AG09309 (cell line): ENCODE data around the gene MYO3B.

Experiments
- DNase-seq: peaks from one replicate; pipeline ENCODE4 v3.0.0-alpha.2; 2010; ENCODE audit warnings: low read depth
- H3K4me3 ChIP-seq: 2 replicates; pipeline ENCODE4 v1.5.1; 2011; ENCODE audit warnings: mild to moderate bottlenecking, low read depth, low read length, moderate library complexity; ENCODE audit not compliant: control insufficient read depth
- TF ChIP-seq, protein P1 (sequence below): IDR thresholded peaks from 2 replicates; pipeline ENCODE4 v1.5.1; 2011; ENCODE audit warnings: mild to moderate bottlenecking, low read depth, low read length, inconsistent platforms; ENCODE audit not compliant: insufficient read depth, control insufficient read depth; ENCODE audit errors: missing control alignments

The MYO3B gene

GRCh38 chr2:170446078-170446477 is 268.1 kb downstream of the MYO3B start:
- TF ChIP-seq, protein P1, sequence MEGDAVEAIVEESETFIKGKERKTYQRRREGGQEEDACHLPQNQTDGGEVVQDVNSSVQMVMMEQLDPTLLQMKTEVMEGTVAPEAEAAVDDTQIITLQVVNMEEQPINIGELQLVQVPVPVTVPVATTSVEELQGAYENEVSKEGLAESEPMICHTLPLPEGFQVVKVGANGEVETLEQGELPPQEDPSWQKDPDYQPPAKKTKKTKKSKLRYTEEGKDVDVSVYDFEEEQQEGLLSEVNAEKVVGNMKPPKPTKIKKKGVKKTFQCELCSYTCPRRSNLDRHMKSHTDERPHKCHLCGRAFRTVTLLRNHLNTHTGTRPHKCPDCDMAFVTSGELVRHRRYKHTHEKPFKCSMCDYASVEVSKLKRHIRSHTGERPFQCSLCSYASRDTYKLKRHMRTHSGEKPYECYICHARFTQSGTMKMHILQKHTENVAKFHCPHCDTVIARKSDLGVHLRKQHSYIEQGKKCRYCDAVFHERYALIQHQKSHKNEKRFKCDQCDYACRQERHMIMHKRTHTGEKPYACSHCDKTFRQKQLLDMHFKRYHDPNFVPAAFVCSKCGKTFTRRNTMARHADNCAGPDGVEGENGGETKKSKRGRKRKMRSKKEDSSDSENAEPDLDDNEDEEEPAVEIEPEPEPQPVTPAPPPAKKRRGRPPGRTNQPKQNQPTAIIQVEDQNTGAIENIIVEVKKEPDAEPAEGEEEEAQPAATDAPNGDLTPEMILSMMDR = no peak
- DNase-seq = no peak
- H3K4me3 ChIP-seq = no peak overlapping the region

DNA sequence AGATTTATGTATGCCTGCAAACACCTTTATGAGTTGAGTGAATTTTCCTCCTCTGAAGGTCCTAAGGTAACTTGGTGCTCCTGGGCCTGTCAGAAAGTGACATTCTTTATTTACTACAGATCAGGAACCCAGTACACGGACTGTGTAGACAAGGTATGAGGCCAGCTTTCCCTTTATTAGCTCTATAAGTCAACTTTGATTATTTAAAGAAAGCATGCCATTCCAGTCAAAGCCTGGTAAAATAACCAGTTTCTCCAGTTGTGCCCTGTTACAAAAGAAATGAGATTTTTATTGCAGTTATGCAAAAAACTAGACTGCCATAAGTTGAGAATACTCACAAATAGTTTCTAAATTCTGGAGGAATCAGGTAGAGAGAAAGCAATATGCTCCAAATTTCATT is 271.1 kb downstream of the MYO3B start:
- no peak overlapping the region for H3K4me3 ChIP-seq
- TF ChIP-seq, protein P1 = no peak
- DNase-seq = no peak

DNA sequence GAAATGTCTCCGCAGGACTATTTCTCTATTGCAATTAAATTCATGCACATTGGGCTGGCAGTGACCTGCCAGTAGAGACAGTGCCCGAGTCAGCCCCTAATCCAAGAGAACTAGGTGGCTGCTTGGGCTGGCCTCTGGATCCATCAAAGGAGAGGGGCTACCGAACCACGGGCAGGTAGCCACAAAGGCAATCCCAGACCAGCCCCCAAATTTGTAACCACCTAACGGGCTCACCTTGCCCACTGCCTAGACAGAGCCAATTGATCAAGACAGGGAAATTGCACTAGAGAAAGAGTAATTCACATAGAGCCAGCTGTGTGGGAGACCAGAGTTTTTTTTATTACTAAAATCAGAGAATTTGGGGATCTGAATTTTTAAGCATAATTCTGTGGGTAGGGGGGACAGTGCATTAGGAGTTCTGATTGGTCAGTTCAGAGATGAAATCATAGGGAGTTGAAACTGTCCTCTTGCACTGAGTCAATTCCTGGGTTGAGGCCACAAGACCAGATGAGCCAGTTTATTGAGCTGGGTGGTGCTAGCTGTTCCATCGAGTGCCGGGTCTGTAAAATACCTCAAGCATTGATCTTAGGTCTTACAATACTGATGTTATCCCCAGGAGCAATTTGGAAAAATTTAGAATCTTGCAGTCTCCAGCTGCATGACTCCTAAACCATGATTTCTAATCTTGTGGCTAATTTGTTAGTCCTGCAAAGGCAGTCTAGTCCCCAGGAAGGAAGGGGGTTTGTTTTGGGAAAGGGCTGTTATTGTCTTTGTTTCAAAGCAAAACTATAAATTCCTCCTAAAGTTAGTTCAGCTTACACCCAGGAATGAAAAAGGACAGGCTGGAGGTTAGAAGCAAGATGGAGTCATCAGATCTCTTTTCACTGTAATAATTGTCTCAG is 276.8 kb downstream of the MYO3B start:
- H3K4me3 ChIP-seq = no peak overlapping the region
- DNase-seq = no peak
- TF ChIP-seq, protein P1 = no peak

DNA sequence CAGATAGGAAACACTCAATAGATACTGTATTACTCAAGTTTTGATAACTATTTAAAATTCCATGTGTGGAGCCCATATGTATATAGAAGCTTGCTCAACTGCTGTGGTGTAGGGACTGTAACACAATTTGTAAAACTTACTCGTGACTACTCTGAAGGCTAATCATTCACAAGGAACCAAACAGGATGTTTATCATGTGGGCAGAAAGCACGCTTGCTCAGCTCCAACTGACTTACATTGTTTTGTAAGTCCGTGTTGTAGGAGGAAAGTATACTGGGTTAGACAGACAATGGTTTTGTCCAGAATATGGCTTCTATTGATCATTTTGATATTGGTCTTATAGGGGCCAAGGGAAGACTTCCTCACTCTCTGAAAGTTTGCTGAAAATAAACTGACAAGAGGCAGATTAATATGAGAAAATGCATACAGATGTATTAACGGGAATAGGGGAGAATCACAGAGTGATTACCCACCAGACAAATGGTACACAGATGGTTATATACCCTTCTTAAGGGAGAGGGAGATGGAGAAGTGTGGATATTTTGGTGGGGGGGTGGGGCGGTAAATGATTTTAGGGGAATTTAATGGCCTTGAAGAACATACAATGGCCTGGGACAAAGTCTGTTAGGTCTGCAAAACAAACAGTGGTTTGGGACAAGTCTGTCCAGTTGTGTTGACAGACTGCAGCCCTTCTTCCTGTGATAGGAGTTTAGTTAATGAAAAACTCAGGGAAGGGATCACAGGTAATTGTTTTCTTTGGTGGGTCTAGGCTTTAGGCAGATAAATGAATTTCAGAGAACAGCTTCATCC is 277.9 kb downstream of the MYO3B start:
- H3K4me3 ChIP-seq = no peak overlapping the region
- TF ChIP-seq, protein P1 = no peak
- DNase-seq = no peak

DNA sequence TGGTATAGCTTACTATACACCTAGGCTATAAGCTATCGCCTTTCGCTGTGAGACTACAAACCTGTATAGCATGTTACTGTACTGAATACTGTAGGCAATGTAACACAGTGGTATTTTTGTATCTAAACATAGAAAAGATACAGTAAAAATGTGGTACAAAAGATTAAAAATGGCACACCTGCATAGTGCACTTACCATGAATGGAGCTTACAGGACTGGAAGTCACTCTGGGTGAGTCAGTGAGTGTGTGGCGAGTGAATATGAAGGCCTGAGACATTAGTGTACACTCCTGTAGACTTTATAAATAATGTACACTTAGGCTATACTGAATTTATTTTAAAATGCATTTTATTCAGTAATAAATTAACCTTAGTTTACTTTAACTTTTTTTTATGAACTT is 279.0 kb downstream of the MYO3B start:
- H3K4me3 ChIP-seq = no peak overlapping the region
- TF ChIP-seq, protein P1 = no peak
- no peak for DNase-seq

DNA sequence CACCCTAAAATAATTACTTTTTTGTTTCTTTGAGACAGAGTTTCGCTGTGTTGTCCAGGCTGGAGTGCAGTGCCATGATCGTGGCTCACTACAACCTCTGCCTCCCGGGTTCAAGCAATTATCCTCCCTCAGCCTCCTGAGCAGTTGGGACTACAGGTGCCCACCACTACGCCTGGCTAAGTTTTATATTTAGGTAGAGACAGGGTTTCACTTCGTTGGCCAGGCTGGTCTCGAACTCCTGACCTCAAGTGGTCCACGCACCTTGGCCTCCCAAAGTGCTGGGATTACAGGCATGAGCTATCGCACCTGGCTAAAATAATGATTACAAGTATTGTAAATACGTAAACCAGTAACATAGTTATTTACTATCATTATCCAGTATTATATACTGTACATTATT is 279.8 kb downstream of the MYO3B start:
- TF ChIP-seq, protein P1 = no peak
- DNase-seq = no peak
- H3K4me3 ChIP-seq = no peak overlapping the region
